ENCODE data around the gene KIAA0040.
A peak's percentile ranks its signal among the peaks of the same experiment; 100 is the strongest.

Gene KIAA0040

DNA sequence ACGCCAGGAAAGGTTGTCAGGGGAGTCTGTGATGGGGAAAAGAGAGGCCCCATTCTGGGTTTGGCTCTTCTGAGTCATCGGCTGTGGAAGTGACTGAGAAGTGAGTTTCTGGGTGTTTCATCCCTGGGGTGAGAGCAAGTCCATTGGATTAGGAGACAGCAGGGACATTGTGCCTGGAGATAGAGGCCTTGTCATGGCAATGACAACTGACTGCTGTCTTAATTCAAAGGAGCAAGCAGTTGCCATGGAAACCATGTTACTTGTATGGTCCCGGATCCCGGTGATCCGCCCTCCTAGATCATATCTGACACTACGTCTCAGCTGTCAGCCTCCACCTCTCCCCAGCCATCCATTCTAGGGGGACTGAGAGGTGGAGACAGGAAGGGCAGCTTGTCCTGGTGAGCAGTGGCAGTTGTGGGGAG is 34.4 kb downstream of the KIAA0040 start:
- no peaks in the 10 kb centered on the region for H3K27me3 ChIP-seq (replicated peaks; ENCODE audit: control insufficient read depth, insufficient read depth, low read length, poor library complexity, severe bottlenecking)
- no peak overlapping the region for H3K27ac ChIP-seq (ENCODE audit: insufficient read depth, low read length, poor library complexity, severe bottlenecking)
- H3K9me3 ChIP-seq (ENCODE audit: control insufficient read depth, low read length): no peaks in the 10 kb centered on the region
- no peak overlapping the region for H3K4me3 ChIP-seq (ENCODE audit: insufficient read depth, low read depth, low read length, poor library complexity, severe bottlenecking)
- no peak for DNase-seq
- peaks cover 36% of the 10 kb centered on the region for H3K36me3 ChIP-seq (ENCODE audit: control insufficient read depth, insufficient read depth, low read length)
- H3K4me1 ChIP-seq (ENCODE audit: control insufficient read depth, insufficient read depth, low read length, poor library complexity, severe bottlenecking): peaks cover 6% of the 10 kb centered on the region

DNA sequence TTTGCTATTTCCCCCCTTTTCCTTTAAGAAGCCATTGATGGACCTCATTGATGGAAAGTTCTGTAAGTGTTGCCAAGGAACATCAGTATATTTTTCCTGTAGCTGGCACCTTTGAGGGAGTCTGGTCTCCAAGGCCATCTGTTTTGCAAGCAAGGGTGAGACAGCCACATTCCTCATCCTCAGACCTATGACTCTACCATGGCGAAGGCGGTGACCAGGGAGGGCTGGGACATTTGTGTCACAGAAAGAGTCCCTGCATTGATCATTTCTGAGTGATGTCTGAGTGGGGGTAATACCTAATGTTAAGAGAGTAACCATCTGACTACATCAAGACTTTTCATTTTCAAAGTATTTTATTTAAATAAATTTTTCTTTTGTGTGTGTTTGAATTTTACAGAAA is 35.4 kb downstream of the KIAA0040 start:
- no peak overlapping the region for H3K27ac ChIP-seq (ENCODE audit: insufficient read depth, low read length, poor library complexity, severe bottlenecking)
- H3K36me3 ChIP-seq (ENCODE audit: control insufficient read depth, insufficient read depth, low read length): peaks cover 28% of the 10 kb centered on the region
- DNase-seq: no peak

DNA sequence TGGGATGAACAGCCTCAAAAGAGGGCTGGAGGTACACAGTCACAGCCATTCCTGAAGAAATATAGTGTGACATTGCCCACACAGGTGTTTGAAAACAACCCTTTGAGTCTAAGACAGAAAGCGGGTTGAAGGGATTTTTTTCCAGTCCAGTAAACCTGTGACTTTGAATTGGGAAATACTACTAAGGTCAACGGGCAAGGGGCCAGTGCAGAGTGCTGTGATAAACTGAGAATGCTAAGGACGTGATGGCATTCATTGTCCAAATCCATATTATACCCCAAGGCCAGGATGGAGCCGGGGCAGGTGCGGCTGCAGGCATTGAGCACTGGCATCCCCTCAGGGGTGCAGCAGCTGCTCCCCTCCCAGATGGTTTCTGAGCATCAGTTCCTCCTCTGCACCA is 36.6 kb downstream of the KIAA0040 start:
- H3K27me3 ChIP-seq (replicated peaks; ENCODE audit: control insufficient read depth, insufficient read depth, low read length, poor library complexity, severe bottlenecking): peaks cover 12% of the 10 kb centered on the region
- no peak overlapping the region for H3K27ac ChIP-seq (ENCODE audit: insufficient read depth, low read length, poor library complexity, severe bottlenecking)
- no peaks in the 10 kb centered on the region for H3K9me3 ChIP-seq (ENCODE audit: control insufficient read depth, low read length)
- no peak for DNase-seq
- H3K4me1 ChIP-seq (ENCODE audit: control insufficient read depth, insufficient read depth, low read length, poor library complexity, severe bottlenecking): peaks cover 8% of the 10 kb centered on the region
- H3K36me3 ChIP-seq (ENCODE audit: control insufficient read depth, insufficient read depth, low read length): peaks cover 19% of the 10 kb centered on the region
- no peak overlapping the region for H3K4me3 ChIP-seq (ENCODE audit: insufficient read depth, low read depth, low read length, poor library complexity, severe bottlenecking)

More for the DNA sequence above, 35.4 kb downstream of the KIAA0040 start:
- Histone ChIP-seq H3K4me3 (ENCODE audit: insufficient read depth, low read depth, low read length, poor library complexity, severe bottlenecking) (no peak overlapping the region), H3K9me3 (ENCODE audit: control insufficient read depth, low read length) (no peaks in the 10 kb centered on the region), H3K4me1 (ENCODE audit: control insufficient read depth, insufficient read depth, low read length, poor library complexity, severe bottlenecking) (peaks cover 6% of the 10 kb centered on the region), H3K27me3 (replicated peaks; ENCODE audit: control insufficient read depth, insufficient read depth, low read length, poor library complexity, severe bottlenecking) (peaks cover 3% of the 10 kb centered on the region)

DNA sequence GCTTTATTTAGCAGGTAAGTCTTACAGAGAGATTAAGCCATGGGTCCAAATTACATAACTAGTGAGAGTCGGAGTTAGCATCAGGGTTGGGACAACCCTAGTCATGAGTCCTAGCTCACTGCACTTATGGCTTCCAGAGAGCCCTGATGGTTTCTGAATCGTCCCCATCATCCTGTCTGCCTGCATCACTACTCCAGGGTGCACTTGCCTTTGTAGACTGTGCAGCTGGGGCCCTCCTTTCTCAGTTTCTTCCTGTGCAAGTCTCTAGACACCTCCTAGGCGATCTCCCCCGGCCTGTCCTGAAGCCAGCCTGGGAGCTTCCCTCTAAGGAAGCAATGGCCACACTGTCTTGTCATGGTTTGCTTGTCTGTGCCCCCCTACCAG is 37.1 kb downstream of the KIAA0040 start:
- Histone ChIP-seq H3K36me3 (ENCODE audit: control insufficient read depth, insufficient read depth, low read length) (peaks cover 15% of the 10 kb centered on the region), H3K9me3 (ENCODE audit: control insufficient read depth, low read length) (no peaks in the 10 kb centered on the region), H3K4me1 (ENCODE audit: control insufficient read depth, insufficient read depth, low read length, poor library complexity, severe bottlenecking) (peaks cover 8% of the 10 kb centered on the region), H3K4me3 (ENCODE audit: insufficient read depth, low read depth, low read length, poor library complexity, severe bottlenecking) (no peak overlapping the region), H3K27ac (ENCODE audit: insufficient read depth, low read length, poor library complexity, severe bottlenecking) (no peak overlapping the region), H3K27me3 (replicated peaks; ENCODE audit: control insufficient read depth, insufficient read depth, low read length, poor library complexity, severe bottlenecking) (peaks cover 13% of the 10 kb centered on the region)
- no peak for DNase-seq

DNA sequence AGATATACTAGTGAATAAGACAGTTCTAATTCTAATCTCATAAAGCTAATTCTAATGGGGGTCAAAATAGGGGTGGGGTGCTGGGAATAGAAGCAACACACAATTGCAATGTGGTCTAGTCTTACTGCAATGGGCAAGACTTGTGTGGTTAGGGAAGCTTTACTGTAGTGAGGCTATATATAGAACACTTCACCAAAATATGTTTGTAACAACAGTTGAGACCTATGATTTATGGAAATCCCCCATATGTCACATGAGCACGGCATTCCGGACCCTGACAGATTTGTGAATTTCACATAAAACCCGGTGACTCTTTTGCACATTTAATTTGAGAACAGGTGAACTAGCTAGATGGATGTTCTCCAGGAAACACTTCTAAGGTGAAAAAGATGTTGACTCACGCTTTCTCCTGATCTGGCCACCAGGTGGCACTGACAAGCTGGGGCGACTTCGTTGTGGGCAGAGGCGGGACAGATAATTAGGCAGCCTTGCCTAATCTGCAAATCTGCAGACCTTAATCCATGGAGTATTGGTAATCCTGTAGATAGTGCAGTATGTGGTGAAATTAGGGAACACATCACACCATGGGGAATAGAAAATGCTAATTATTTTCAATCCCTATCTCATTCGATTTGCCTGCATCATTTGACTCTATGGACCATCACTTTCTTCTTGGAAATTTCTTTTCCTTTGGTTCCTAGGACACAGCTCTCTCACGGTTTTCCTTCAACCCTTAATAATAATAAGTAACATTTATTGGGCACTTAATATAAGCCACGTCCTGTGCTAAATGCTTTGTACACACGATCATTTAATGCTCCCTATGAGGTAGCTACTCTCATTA is 37.7 kb downstream of the KIAA0040 start:
- DNase-seq: peak; percentile 39 to 57 (median 48)
- peaks cover 13% of the 10 kb centered on the region for H3K27me3 ChIP-seq (replicated peaks; ENCODE audit: control insufficient read depth, insufficient read depth, low read length, poor library complexity, severe bottlenecking)
- peaks cover 8% of the 10 kb centered on the region for H3K36me3 ChIP-seq (ENCODE audit: control insufficient read depth, insufficient read depth, low read length)
- H3K9me3 ChIP-seq (ENCODE audit: control insufficient read depth, low read length): no peaks in the 10 kb centered on the region
- H3K4me1 ChIP-seq (ENCODE audit: control insufficient read depth, insufficient read depth, low read length, poor library complexity, severe bottlenecking): peaks cover 8% of the 10 kb centered on the region
- no peak overlapping the region for H3K4me3 ChIP-seq (ENCODE audit: insufficient read depth, low read depth, low read length, poor library complexity, severe bottlenecking)
- H3K27ac ChIP-seq (ENCODE audit: insufficient read depth, low read length, poor library complexity, severe bottlenecking): no peak overlapping the region

DNA sequence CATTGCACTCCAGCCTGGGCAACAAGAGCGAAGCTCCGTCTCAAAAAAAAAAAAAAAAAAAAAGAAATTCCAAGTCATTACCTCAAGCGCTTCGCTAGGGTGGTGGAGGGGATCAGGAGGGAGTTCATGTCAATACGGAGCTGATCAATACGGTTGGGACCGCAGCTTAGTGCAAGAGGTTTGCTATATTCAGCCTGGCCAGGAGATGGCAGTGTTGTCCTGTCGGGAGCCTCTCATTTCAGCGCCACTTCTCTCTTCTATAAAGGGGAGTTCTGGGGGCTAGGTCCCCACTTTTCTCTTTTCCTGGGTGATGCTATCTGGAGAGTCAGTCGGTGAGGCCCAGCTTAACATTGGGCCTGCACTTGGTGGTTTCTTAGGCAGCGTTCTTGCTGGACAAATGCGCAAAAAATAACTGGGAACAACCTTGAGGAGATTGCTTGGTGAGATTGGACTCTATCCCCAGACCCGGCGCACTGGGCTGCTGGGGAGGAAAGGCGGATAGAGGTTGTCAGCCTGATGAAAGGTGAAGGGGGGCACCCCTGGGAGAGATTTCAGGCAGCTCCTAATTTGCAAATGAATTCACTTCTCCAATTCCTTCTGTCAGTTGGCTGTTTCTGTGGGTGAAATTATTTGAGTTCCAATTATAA is 40.4 kb downstream of the KIAA0040 start:
- no peaks in the 10 kb centered on the region for H3K9me3 ChIP-seq (ENCODE audit: control insufficient read depth, low read length)
- no peak overlapping the region for H3K27ac ChIP-seq (ENCODE audit: insufficient read depth, low read length, poor library complexity, severe bottlenecking)
- peak; percentile 38 to 58 (median 39) for DNase-seq
- H3K4me3 ChIP-seq (ENCODE audit: insufficient read depth, low read depth, low read length, poor library complexity, severe bottlenecking): no peak overlapping the region
- H3K36me3 ChIP-seq (ENCODE audit: control insufficient read depth, insufficient read depth, low read length): no peaks in the 10 kb centered on the region
- peaks cover 13% of the 10 kb centered on the region for H3K27me3 ChIP-seq (replicated peaks; ENCODE audit: control insufficient read depth, insufficient read depth, low read length, poor library complexity, severe bottlenecking)
- H3K4me1 ChIP-seq (ENCODE audit: control insufficient read depth, insufficient read depth, low read length, poor library complexity, severe bottlenecking): peaks cover 8% of the 10 kb centered on the region

DNA sequence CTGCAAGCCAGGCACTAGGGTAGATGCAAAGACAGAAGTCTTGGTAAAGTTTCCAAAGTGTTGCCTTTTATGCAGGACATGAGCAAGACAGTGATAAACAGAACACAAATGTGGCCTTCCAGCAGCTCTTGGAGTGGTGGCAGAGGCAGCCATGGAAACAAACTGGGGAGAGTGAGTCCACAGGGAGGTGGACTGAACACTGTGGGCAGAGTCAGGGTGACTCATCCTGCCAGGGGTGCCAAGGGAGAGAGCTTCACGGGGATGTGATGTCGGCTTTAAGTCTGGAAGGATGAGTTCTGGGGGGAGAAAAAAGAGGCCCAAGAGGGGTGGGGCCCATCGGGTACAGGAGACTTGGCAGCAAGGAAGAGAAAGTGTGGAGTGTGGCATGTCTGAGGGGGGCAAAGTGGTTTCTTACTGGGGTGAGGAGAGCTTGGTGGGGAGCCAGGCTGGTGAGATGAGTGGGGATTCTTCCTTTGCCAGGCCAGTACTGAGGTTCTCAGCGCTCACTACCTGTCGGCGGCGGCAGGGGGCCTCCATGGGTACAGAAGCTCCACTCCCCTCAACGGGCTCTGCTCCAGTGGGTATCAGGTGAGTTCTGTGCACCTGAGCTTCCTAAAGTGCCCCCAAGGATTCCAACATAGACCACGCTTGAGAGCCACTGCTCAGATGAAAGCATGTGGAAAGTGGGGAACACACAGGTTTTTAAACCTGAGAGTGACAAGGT is 41.8 kb downstream of the KIAA0040 start:
- no peaks in the 10 kb centered on the region for H3K36me3 ChIP-seq (ENCODE audit: control insufficient read depth, insufficient read depth, low read length)
- DNase-seq: no peak
- H3K9me3 ChIP-seq (ENCODE audit: control insufficient read depth, low read length): no peaks in the 10 kb centered on the region
- H3K4me1 ChIP-seq (ENCODE audit: control insufficient read depth, insufficient read depth, low read length, poor library complexity, severe bottlenecking): peaks cover 8% of the 10 kb centered on the region
- no peak overlapping the region for H3K27ac ChIP-seq (ENCODE audit: insufficient read depth, low read length, poor library complexity, severe bottlenecking)
- H3K27me3 ChIP-seq (replicated peaks; ENCODE audit: control insufficient read depth, insufficient read depth, low read length, poor library complexity, severe bottlenecking): peaks cover 13% of the 10 kb centered on the region
- H3K4me3 ChIP-seq (ENCODE audit: insufficient read depth, low read depth, low read length, poor library complexity, severe bottlenecking): no peak overlapping the region

DNA sequence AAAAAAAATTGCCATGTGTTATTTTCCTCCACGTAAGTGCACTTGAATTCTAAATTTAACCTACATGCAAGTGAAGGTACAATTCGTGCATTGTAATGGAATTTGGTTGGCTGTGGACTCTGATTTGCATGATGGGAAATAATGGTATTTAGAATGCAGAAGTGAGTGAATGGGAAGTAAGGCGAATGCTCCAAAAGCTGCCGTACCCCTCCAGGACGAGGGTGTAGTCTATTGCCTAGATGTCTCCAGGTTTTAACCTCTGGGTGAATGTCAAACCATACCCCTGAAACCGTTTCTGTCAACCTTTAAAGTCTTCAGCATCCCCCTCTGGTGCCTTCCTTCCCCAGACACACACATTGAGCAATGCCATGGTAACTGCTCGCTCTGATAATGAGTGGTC is 44.5 kb downstream of the KIAA0040 start:
- no peak overlapping the region for H3K4me3 ChIP-seq (ENCODE audit: insufficient read depth, low read depth, low read length, poor library complexity, severe bottlenecking)
- H3K9me3 ChIP-seq (ENCODE audit: control insufficient read depth, low read length): no peaks in the 10 kb centered on the region
- H3K36me3 ChIP-seq (ENCODE audit: control insufficient read depth, insufficient read depth, low read length): no peaks in the 10 kb centered on the region
- H3K27me3 ChIP-seq (replicated peaks; ENCODE audit: control insufficient read depth, insufficient read depth, low read length, poor library complexity, severe bottlenecking): peaks cover 13% of the 10 kb centered on the region
- H3K4me1 ChIP-seq (ENCODE audit: control insufficient read depth, insufficient read depth, low read length, poor library complexity, severe bottlenecking): peaks cover 2% of the 10 kb centered on the region
- no peak for DNase-seq
- H3K27ac ChIP-seq (ENCODE audit: insufficient read depth, low read length, poor library complexity, severe bottlenecking): no peak overlapping the region

DNA sequence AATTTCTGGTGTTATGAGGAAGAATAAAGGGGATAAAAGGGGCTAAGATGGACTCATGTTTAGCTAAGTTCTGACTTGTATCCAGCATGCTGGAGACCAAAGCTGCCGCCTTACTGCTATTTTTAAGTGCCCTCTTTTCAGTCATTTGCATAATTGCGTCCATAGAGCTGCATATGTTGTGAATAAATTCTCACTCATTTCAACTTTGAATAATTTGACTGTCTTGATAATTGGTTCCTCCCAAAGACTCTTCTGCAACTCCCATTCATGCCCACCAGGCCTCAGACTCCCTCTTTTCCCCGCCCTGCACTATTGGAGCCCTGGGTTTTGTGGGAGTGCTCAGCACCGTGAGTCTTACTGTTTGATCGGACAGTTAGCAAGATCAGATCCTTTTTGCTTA is 45.0 kb downstream of the KIAA0040 start:
- Histone ChIP-seq H3K27me3 (replicated peaks; ENCODE audit: control insufficient read depth, insufficient read depth, low read length, poor library complexity, severe bottlenecking) (peaks cover 13% of the 10 kb centered on the region), H3K4me3 (ENCODE audit: insufficient read depth, low read depth, low read length, poor library complexity, severe bottlenecking) (no peak overlapping the region)

More for the DNA sequence above, 45.0 kb downstream of the KIAA0040 start:
- peaks cover 2% of the 10 kb centered on the region for H3K4me1 ChIP-seq (ENCODE audit: control insufficient read depth, insufficient read depth, low read length, poor library complexity, severe bottlenecking)
- no peaks in the 10 kb centered on the region for H3K9me3 ChIP-seq (ENCODE audit: control insufficient read depth, low read length)
- H3K36me3 ChIP-seq (ENCODE audit: control insufficient read depth, insufficient read depth, low read length): no peaks in the 10 kb centered on the region
- no peak overlapping the region for H3K27ac ChIP-seq (ENCODE audit: insufficient read depth, low read length, poor library complexity, severe bottlenecking)
- DNase-seq: no peak

All from effector memory CD4-positive, alpha-beta T cell (primary cell).